Anterior cingulate cortex (tissue), 58 donors: ENCODE results near the gene LAMP1.
A peak's percentile ranks its signal among the peaks of the same experiment; 100 is the strongest.
"Not testable (repeated sequence)": the region's sequence is repeated elsewhere in the genome, so short reads cannot be mapped to it uniquely, and the experiment has no call there.

Source experiments
- DNase-seq, 58 donors: peaks; one replicate each; lab custom pipeline; 2025; lab: John Stamatoyannopoulos, UW

LAMP1 gene

DNA sequence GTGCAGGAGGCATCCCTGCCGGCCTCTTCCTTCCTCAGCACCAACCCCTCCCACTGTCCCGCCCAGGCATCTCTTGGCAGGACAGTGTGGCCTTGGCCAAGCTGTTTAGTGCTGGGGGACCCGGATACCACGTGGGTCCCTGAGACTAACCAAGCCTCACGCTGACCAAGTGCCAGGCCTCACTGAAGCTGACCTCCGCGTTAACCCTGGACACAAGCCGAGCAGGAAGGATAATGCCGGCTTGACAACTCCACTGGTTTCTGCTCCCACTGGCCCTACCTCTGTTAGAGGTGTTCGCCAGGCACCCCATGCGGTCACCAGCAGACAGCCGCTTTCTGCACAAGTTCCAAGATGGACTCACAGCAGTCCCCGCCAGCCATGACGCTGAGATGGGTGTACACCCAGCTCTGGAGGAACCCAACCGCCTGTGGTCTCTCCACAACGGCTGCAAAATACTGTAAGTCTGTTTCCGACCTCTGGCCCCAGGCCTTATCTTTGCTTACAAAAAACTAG, 54.5 kb downstream of the LAMP1 start:
- no peak for DNase-seq

- DNase-seq, result no peak
Measured at GRCh38 chr13:113353254-113353653, 56.2 kb downstream of the LAMP1 start.

- DNase-seq, result no peak
Measured at GRCh38 chr13:113354831-113355610, 58.0 kb downstream of the LAMP1 start.

DNA sequence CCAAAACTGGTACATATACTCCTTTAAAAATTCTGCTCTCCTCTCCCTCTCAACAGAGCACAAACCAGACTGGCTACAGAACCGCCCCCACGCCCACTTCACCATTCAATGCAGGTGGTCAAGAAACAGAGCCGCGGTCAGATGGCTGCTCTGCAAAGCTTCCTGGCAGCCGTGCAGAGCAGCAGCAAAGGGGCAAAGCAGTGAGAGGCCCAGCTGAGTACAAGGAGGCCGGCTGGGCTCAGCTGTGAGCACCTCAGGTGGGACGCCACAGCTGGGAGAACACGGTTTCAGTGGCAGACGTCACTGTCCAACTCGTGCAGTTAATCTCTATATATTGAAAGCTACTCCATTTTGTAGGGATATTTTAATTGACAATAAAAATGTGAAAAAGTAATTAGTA, 58.6 kb downstream of the LAMP1 start:
- no peak for DNase-seq

GRCh38 chr13:113356596-113356995, 59.6 kb downstream of the LAMP1 start:
- DNase-seq, result no peak

- DNase-seq, result no peak
Measured at GRCh38 chr13:113357529-113357928, 60.5 kb downstream of the LAMP1 start.

DNA sequence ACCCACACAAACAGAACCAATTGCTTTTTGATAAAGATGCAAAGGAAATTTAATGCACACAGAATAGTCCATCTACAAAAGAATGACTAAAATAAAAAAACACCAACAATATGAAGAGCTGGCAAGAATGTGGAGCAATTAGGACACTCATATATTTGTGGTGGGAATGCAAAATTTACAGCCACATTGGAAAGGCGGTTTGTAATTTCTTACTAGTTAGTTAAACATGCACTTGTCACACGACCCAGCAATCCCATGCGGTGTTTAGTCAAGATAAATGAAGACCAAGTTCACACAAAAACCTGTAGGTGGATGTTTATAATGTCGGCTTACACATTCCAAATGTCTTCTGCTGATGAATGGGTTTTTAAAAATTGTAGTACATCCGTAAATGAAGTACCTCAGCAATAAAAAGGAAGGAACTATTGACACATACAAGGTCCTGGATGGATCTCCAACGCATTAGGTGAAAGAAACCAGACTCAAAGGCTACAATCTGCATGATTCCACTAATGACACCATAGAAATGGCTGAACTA, 61.7 kb downstream of the LAMP1 start:
- no peak for DNase-seq

GRCh38 chr13:113359571-113359970, 62.5 kb downstream of the LAMP1 start:
- DNase-seq, result no peak

DNA sequence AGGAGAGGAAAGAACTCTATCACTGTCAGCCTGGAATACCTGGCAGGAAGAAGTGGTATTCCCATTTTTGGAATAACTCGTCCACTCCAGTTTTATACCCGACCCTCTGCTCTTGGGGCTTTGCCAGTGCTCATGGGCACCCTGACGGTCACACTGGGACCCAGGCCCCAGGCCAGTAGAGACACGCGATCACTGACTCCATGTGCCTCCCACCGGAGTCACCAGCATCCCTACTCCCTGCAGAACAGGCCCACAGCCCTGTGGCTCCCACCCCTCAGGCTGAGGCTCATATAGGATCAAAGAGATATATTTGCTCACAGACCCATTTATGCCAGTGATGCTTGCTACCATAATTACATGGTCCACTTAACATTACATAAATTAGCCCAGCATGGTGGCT, 63.4 kb downstream of the LAMP1 start:
- DNase-seq, result no peak

GRCh38 chr13:113361406-113361805, 64.4 kb downstream of the LAMP1 start:
- no peak for DNase-seq

- peak in 8 of 58 donors; percentile 9 to 57 (median 22) for DNase-seq
Measured at GRCh38 chr13:113364311-113364889, 67.4 kb downstream of the LAMP1 start.

DNA sequence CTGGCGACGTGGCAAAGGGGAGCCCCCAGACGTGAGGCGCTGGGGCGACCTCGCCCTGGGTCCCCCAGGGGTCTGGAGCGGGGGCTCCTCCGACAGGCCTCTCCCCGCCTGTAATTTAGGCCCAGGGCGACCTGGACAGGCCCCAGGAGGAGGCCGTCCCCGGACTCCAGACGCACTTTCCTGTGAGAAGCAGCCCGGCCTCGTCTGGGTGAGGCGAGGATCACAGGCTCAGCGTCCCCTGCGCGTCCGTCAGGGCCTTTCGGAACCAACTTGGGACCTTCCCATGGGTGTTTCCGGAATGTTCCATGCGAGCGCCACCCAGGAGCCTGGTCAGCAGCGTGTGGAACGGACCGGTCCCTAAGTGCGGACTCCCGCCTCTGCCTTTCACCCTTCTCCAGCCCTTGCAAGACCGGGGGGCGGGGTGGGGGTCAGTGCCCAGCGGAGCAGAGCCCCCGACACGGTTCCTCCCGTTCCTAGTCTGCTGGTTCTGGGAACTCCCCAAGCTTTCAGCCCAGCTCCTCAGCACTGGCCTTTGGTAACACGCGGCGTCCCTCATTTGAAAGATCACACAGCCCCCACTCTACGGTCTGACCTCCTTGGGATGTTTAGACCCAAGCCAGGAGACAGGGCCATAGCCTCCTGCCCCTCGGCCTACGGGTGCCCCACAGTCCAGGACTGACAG, 68.0 kb downstream of the LAMP1 start:
- peak in 1 of 58 donors; percentile 11 for DNase-seq

GRCh38 chr13:113365583-113365970, 68.5 kb downstream of the LAMP1 start:
- no peak for DNase-seq

DNA sequence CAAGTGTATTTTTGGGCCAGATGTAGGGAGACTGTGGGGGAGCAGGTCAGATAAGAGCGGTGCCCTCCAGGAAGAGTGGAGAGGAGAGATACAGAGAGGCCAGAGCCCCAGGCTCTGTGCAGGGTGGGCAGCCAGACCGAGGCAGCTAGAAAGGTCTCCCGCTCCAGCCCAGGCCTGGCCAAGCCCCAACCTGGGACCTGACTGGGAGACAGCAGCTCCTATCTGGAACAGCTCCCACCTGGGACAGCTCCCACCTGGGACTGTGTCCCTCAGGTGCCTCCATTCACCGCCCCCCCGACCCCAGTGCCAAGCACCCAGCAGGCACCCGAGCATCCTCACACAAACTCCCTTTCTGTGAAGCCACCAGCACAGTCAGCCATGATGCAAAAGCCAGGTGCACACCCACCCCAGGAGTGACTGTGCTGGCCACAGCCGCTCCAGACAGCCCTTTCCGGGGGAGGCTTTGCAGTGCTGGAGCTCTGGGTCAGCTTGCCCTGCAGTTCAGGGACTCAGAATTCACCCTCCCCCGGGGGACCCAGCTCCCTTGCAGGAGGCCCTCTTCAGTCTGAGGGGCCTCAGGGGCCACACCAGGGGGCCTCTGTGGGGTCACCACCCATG, 69.0 kb downstream of the LAMP1 start:
- no peak for DNase-seq

- DNase-seq, result no peak
Measured at GRCh38 chr13:113367020-113367560, 70.1 kb downstream of the LAMP1 start.

- DNase-seq, result no peak
Measured at GRCh38 chr13:113367771-113368170, 70.7 kb downstream of the LAMP1 start.

DNA sequence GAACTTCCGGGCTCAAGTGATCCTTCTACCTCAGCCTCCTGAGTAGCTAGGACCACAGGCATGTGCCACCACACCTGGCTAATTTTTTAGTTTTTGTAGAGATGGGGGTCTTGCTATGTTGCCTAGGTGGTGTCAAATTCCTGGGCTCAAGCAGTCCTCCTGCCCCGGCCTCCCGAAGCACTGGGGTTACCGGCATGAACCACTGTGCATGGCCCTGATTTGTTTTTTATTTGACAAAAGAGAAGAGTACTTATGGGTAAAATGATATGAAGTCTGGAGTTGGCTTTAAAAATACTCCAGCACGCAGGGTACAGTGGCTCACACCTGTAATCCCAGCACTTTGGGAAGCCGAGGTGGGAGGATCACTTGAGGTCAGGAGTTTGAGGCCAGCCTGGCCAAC, 71.3 kb downstream of the LAMP1 start:
- not testable (repeated sequence) for DNase-seq

- DNase-seq, result no peak
Measured at GRCh38 chr13:113369189-113369588, 72.2 kb downstream of the LAMP1 start.

DNA sequence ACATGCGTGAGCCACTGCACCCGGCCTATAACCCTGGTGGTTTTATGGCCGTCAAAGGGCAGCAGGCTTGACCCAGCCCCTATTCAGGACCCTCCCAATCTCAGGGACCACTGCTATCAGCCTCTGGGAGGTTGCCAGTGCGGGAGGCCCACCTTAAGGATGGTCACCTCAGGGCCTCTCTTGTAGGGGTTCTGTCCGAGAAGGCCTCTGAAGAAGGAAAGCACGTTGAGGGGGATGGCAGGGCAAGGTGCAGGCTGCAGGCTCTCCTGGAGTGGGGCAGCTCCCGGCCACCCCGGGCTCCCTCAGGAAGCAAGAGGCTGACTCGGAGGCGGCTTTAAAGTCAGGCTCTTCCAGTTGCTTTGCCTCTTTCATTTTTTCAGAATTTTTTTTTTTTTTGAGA, 72.8 kb downstream of the LAMP1 start:
- no peak for DNase-seq

GRCh38 chr13:113371061-113371460, 74.0 kb downstream of the LAMP1 start:
- no peak for DNase-seq
